H1 (cell line): ENCODE results near the gene SMIM31. TPM values are rescaled to one million over a fixed set of nuclear protein-coding genes. Genes with fewer than 3 reads are reported as not detected.

Experiments
- CTCF ChIA-PET: fragments of 300-600 bp; sonication (Branson Sonifier 250); formaldehyde crosslinking; loops from one replicate; lab custom pipeline; 2021; ENCODE audit not compliant: partially characterized antibody; lab: Charles Lee
- POLR2A ChIA-PET: fragments of 300-600 bp; sonication (Branson Sonifier 250); formaldehyde crosslinking; loops from one replicate; lab custom pipeline; 2021; ENCODE audit warnings: inconsistent platforms; ENCODE audit not compliant: partially characterized antibody; lab: Charles Lee
- DNase-seq, 2 experiments: peaks; one replicate each; pipeline versions ENCODE4 v3.0.0 to v3.0.0-alpha.2; 2010 to 2022; ENCODE audit warnings: low spot score in 2 of 2, low read depth in 1 of 2, mixed read lengths in 1 of 2
- FAIRE-seq: peaks from 2 replicates; lab custom pipeline; 2011; peaks lifted over from hg19 to GRCh38; lab: Jason Lieb, UNC
- H2AFZ ChIP-seq: 2 replicates; pipeline ENCODE4 v1.8.1; 2012; ENCODE audit warnings: low read length, inconsistent platforms
- H2AK5ac ChIP-seq: 2 replicates; pipeline ENCODE4 v1.6.1; 2013; ENCODE audit warnings: low read depth, low read length
- H2BK120ac ChIP-seq: replicated peaks from 2 replicates; pipeline ENCODE3; 2013; ENCODE audit warnings: low read depth, low read length, inconsistent platforms
- H2BK12ac ChIP-seq: 2 replicates; pipeline ENCODE4 v1.6.1; 2013; ENCODE audit warnings: low read depth, low read length
- H2BK15ac ChIP-seq: 2 replicates; pipeline ENCODE4 v1.6.1; 2013; ENCODE audit warnings: low read length
- H2BK20ac ChIP-seq: 2 replicates; pipeline ENCODE4 v1.6.1; 2013; ENCODE audit warnings: low read length
- H2BK5ac ChIP-seq: 2 replicates; pipeline ENCODE4 v1.6.1; 2013; ENCODE audit warnings: low read depth, low read length
- H3K14ac ChIP-seq: 2 replicates; pipeline ENCODE4 v1.6.1; 2013; ENCODE audit warnings: inconsistent platforms; ENCODE audit not compliant: insufficient read length
- H3K18ac ChIP-seq: 2 replicates; pipeline ENCODE4 v1.6.1; 2013; ENCODE audit warnings: low read length; ENCODE audit errors: extremely low read depth
- H3K23ac ChIP-seq: 2 replicates; pipeline ENCODE4 v1.6.1; 2013; ENCODE audit warnings: inconsistent platforms; ENCODE audit not compliant: insufficient read length
- H3K23me2 ChIP-seq: 2 replicates; pipeline ENCODE4 v1.6.1; 2013; ENCODE audit warnings: low read depth, low read length
- H3K27ac ChIP-seq: 2 replicates; pipeline ENCODE4 v1.6.1; 2011; ENCODE audit warnings: low read depth, low read length, inconsistent platforms
- H3K27me3 ChIP-seq, 4 experiments: replicated peaks in 1 of 4; 1 replicate in 1 of 4; 2 replicates in 3 of 4; pipeline versions ENCODE4 v1.6.1 to v1.8.1; 2011 to 2013; ENCODE audit warnings: low read length in 3 of 4, mild to moderate bottlenecking in 3 of 4, inconsistent platforms in 2 of 4, mixed read lengths in 2 of 4, moderate library complexity in 1 of 4; ENCODE audit not compliant: control insufficient read depth in 3 of 4, insufficient read depth in 3 of 4; ENCODE audit errors: extremely low read depth in 1 of 4
- H3K36me3 ChIP-seq, 4 experiments: 2 replicates each; pipeline versions ENCODE4 v1.6.1 to v1.8.1; 2011 to 2013; ENCODE audit warnings: mild to moderate bottlenecking in 4 of 4, low read length in 3 of 4, moderate library complexity in 2 of 4, control low read depth in 1 of 4, inconsistent platforms in 1 of 4; ENCODE audit not compliant: insufficient read depth in 4 of 4, control insufficient read depth in 2 of 4
- H3K4ac ChIP-seq: replicated peaks from 2 replicates; pipeline ENCODE3; 2013; ENCODE audit warnings: low read length, low read depth, mixed read lengths, inconsistent platforms; ENCODE audit not compliant: insufficient read length
- H3K4me1 ChIP-seq, 4 experiments: replicated peaks in 1 of 4; 1 replicate in 1 of 4; 2 replicates in 3 of 4; pipeline versions ENCODE4 v1.6.1 to v1.8.1; 2011 to 2013; ENCODE audit warnings: low read length in 3 of 4, inconsistent platforms in 2 of 4, mixed read lengths in 1 of 4; ENCODE audit not compliant: insufficient read depth in 4 of 4, control insufficient read depth in 3 of 4
- H3K4me2 ChIP-seq, 2 experiments: 2 replicates each; pipeline versions ENCODE4 v1.6.1 to v1.8.1; 2011 to 2013; ENCODE audit warnings: low read depth in 2 of 2, low read length in 2 of 2, control low read depth in 1 of 2, inconsistent platforms in 1 of 2, mild to moderate bottlenecking in 1 of 2; ENCODE audit not compliant: insufficient read depth in 1 of 2
- H3K4me3 ChIP-seq, 4 experiments: fragments of 200-600, 300-600 bp in 1 of 4; sonication (generic), shearing (Covaris generic), sonication (Bioruptor Twin) in 1 of 4; 2 replicates each; pipeline versions ENCODE4 v1.5.1 to v1.8.1; 2011 to 2016; ENCODE audit warnings: low read length in 4 of 4, low read depth in 3 of 4, control low read depth in 2 of 4, inconsistent platforms in 2 of 4, mild to moderate bottlenecking in 2 of 4, mixed read lengths in 1 of 4, moderate library complexity in 1 of 4; ENCODE audit not compliant: insufficient read depth in 2 of 4; ENCODE audit errors: extremely low read depth in 1 of 4
- H3K56ac ChIP-seq: replicated peaks from 2 replicates; pipeline ENCODE3; 2013; ENCODE audit warnings: low read depth, mild to moderate bottlenecking, mixed read lengths, low read length, inconsistent platforms; ENCODE audit not compliant: insufficient read length
- H3K79me1 ChIP-seq: 2 replicates; pipeline ENCODE4 v1.6.1; 2013; ENCODE audit warnings: low read depth, low read length, control low read depth
- H3K79me2 ChIP-seq, 2 experiments: 2 replicates each; pipeline versions ENCODE4 v1.6.1 to v1.8.1; 2012 to 2013; ENCODE audit warnings: low read length in 2 of 2, mild to moderate bottlenecking in 2 of 2, inconsistent platforms in 1 of 2; ENCODE audit not compliant: insufficient read depth in 2 of 2, control insufficient read depth in 1 of 2
- H3K9ac ChIP-seq, 4 experiments: replicated peaks in 1 of 4; 1 replicate in 1 of 4; 2 replicates in 3 of 4; pipeline versions ENCODE4 v1.6.1 to v1.8.1; 2011 to 2013; ENCODE audit warnings: low read depth in 3 of 4, low read length in 3 of 4, control low read depth in 2 of 4, mild to moderate bottlenecking in 2 of 4, moderate library complexity in 2 of 4, inconsistent platforms in 1 of 4; ENCODE audit errors: extremely low read depth in 1 of 4
- H3K9me3 ChIP-seq, 2 experiments: 2 replicates each; pipeline versions ENCODE4 v1.6.1 to v1.8.1; 2012 to 2013; ENCODE audit warnings: mild to moderate bottlenecking in 2 of 2, moderate library complexity in 2 of 2, control low read depth in 1 of 2, inconsistent platforms in 1 of 2, low read depth in 1 of 2, low read length in 1 of 2, mixed read lengths in 1 of 2; ENCODE audit not compliant: insufficient read depth in 2 of 2
- H4K20me1 ChIP-seq, 2 experiments: replicated peaks in 1 of 2; 2 replicates each; pipeline versions ENCODE3 to v1.8.1; 2011 to 2013; ENCODE audit warnings: inconsistent platforms in 2 of 2, low read length in 2 of 2, mild to moderate bottlenecking in 1 of 2; ENCODE audit not compliant: insufficient read depth in 2 of 2, control insufficient read depth in 1 of 2
- H4K5ac ChIP-seq: 2 replicates; pipeline ENCODE4 v1.6.1; 2013; ENCODE audit warnings: low read length, low read depth, mixed read lengths, inconsistent platforms; ENCODE audit not compliant: insufficient read length
- H4K8ac ChIP-seq: 2 replicates; pipeline ENCODE4 v1.8.0; 2013; ENCODE audit warnings: mild to moderate bottlenecking, moderate library complexity, low read length, inconsistent platforms; ENCODE audit not compliant: insufficient read depth; ENCODE audit errors: extremely low read depth
- H4K91ac ChIP-seq: replicated peaks from 2 replicates; pipeline ENCODE3; 2013; ENCODE audit warnings: low read length, mixed read lengths, inconsistent platforms; ENCODE audit not compliant: insufficient read length
- ASH2L ChIP-seq: fragments of 200-600, 300-600 bp; sonication (generic); IDR thresholded peaks from one replicate; pipeline ENCODE4 v1.7.1; 2017; ENCODE audit warnings: low read length
- BACH1 ChIP-seq: IDR thresholded peaks from 2 replicates; pipeline ENCODE4 v1.6.1; 2012; ENCODE audit warnings: low read length, improper control_type of control experiment
- BCL11A ChIP-seq, 2 experiments: IDR thresholded peaks; one replicate each; pipeline ENCODE4 v1.6.1; 2011; ENCODE audit warnings: low read depth in 2 of 2, low read length in 2 of 2, mild to moderate bottlenecking in 2 of 2
- CBX8 ChIP-seq: fragments of 300-800, 300-1000 bp; sonication (generic); IDR thresholded peaks from 2 replicates; pipeline ENCODE4 v1.7.1; 2016; ENCODE audit warnings: low read depth, low read length, borderline replicate concordance
- CEBPB ChIP-seq: IDR thresholded peaks from 2 replicates; pipeline ENCODE4 v1.6.1; 2012; ENCODE audit warnings: low read depth, low read length
- CREB1 ChIP-seq: IDR thresholded peaks from 2 replicates; pipeline ENCODE4 v1.6.1; 2012; ENCODE audit warnings: inconsistent platforms
- FOSL1 ChIP-seq: IDR thresholded peaks from 2 replicates; pipeline ENCODE4 v1.6.1; 2011; ENCODE audit warnings: mild to moderate bottlenecking, low read depth, low read length, moderate library complexity; ENCODE audit not compliant: insufficient read depth
- HDAC2 ChIP-seq, 2 experiments: fragments of 300-600 bp in 1 of 2; sonication (generic) in 1 of 2; IDR thresholded peaks; 2 replicates each; pipeline ENCODE4 v1.6.1; 2011 to 2012; ENCODE audit warnings: low read depth in 2 of 2, low read length in 2 of 2, mild to moderate bottlenecking in 2 of 2, moderate library complexity in 2 of 2, borderline replicate concordance in 1 of 2, inconsistent platforms in 1 of 2
- HDAC6 ChIP-seq: IDR thresholded peaks from one replicate; pipeline ENCODE4 v1.7.1; 2012; ENCODE audit warnings: low read depth, mild to moderate bottlenecking, inconsistent platforms, low read length, moderate library complexity
- JUN ChIP-seq: IDR thresholded peaks from 2 replicates; pipeline ENCODE4 v1.6.1; 2011; ENCODE audit warnings: low read depth, mild to moderate bottlenecking, improper control_type of control experiment, low read length
- NANOG ChIP-seq: IDR thresholded peaks from 2 replicates; pipeline ENCODE4 v1.6.1; 2011; ENCODE audit warnings: low read length, low read depth, mild to moderate bottlenecking, inconsistent platforms; ENCODE audit not compliant: insufficient read depth, poor library complexity, severe bottlenecking
- RNF2 ChIP-seq: fragments of 200-900, 300-1000 bp; sonication (generic); IDR thresholded peaks from 2 replicates; pipeline ENCODE4 v1.7.1; 2016; ENCODE audit warnings: borderline replicate concordance, low read depth, mild to moderate bottlenecking, antibody characterized with exemption, low read length; ENCODE audit not compliant: poor library complexity, severe bottlenecking; ENCODE audit errors: missing control alignments
- SRF ChIP-seq: IDR thresholded peaks from 2 replicates; pipeline ENCODE4 v1.6.1; 2011; ENCODE audit warnings: mild to moderate bottlenecking, low read depth, low read length, moderate library complexity
- TCF12 ChIP-seq: IDR thresholded peaks from 2 replicates; pipeline ENCODE4 v1.6.1; 2011; ENCODE audit warnings: low read depth, mild to moderate bottlenecking, low read length
- polyA plus RNA-seq, 7 experiments: library from polyadenylated mRNA; depleted of rRNA in 3 of 7; stranded (reverse) in 5 of 7; unstranded in 2 of 7; fragments of >200 nt in 5 of 7; fragments of 200-250 nt in 2 of 7; gene quantifications; 1 replicate in 5 of 7; 2 replicates in 1 of 7; 4 replicates in 1 of 7; pipeline versions ENCODE4 v1.2.1 to v1.2.3, GENCODE V29; 2011 to 2013; ENCODE audit warnings: missing spikeins in 2 of 7, mixed read lengths in 2 of 7
- total RNA-seq: library from RNA; stranded (reverse); fragmentation: NEBNext Ultra II Directional; extraction: Animal tissue kit (Norgen Biotek cat#: 25700); gene quantifications from 2 replicates; pipeline ENCODE4 v1.2.1, GENCODE V29; 2021
- TF ChIP-seq, protein P1 (sequence below): IDR thresholded peaks from 2 replicates; pipeline ENCODE4 v1.6.1; 2012; ENCODE audit warnings: inconsistent platforms

The SMIM31 gene
- total and polyA plus RNA-seq, 2 of the 8 experiments (the other 6 are each of a cell fraction or from before 2014, with no cell fraction given): not detected

DNA sequence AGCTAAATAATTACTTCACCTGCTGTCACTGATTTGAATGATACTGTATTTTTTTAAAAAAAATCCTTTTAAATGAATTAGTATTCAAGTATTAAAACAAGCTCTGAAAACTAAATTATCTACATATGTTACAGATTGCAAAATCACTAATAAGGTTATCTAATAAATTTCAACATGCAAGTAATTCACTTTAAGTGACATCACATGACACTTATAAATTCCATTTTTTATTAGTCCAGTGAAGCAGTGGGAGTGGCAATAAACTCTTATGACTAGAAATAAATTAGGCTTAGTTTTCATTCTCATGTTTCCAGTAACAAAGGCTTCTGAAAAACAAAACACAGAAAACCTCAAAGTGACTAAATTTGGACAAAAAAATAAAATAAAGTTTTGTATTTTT, 36.3 kb downstream of the SMIM31 start:
- DNase-seq (no peak), FAIRE-seq (no peak)
- H2AFZ ChIP-seq: no peak overlapping the region
- no peak overlapping the region for H2BK20ac ChIP-seq
- no peaks in the 10 kb centered on the region for H3K79me1 ChIP-seq
- ChIA-PET CTCF (interaction anchor here (0.8 to 4.7 kb wide), 4 partner anchors 9 to 96 kb away, joined by 3 to 12 read pairs (median 4); no protein-coding TSS in a partner anchor), POLR2A (no interaction called here)
- no peaks in the 10 kb centered on the region for H3K79me2 ChIP-seq
- no peak overlapping the region for H3K56ac ChIP-seq
- no peaks in the 10 kb centered on the region for H3K27me3 ChIP-seq
- H3K4me1 ChIP-seq: peaks cover 0 to 2% (median 0%) of the 10 kb centered on the region in 4 experiments; a peak in 1 of 7 replicates
- H2BK12ac ChIP-seq: no peak overlapping the region
- no peak overlapping the region for H3K14ac ChIP-seq
- H3K36me3 ChIP-seq: no peaks in the 10 kb centered on the region
- H4K91ac ChIP-seq: no peak overlapping the region
- no peak overlapping the region for H2BK15ac ChIP-seq
- H3K23ac ChIP-seq: no peak overlapping the region
- H2BK120ac ChIP-seq: no peak overlapping the region
- no peak overlapping the region for H3K4ac ChIP-seq
- H3K9me3 ChIP-seq: no peaks in the 10 kb centered on the region
- no peak overlapping the region for H3K9ac ChIP-seq
- H3K4me2 ChIP-seq: no peak overlapping the region
- H3K18ac ChIP-seq: no peak overlapping the region
- no peak overlapping the region for H2AK5ac ChIP-seq
- no peak overlapping the region for H3K4me3 ChIP-seq
- no peak overlapping the region for H2BK5ac ChIP-seq
- no peaks in the 10 kb centered on the region for H4K20me1 ChIP-seq
- no peak overlapping the region for H4K8ac ChIP-seq
- no peak overlapping the region for H4K5ac ChIP-seq
- no peaks in the 10 kb centered on the region for H3K23me2 ChIP-seq
- no peak overlapping the region for H3K27ac ChIP-seq
- no peak for TF ChIP-seq HDAC2 (IDR thresholded peaks at IDR 0.05; ENCODE audit: borderline replicate concordance in 1 of 2, low read depth in 2 of 2, low read length in 2 of 2)
- no peak for TF ChIP-seq RNF2
- no peak for TF ChIP-seq FOSL1
- TF ChIP-seq BCL11A (IDR thresholded peaks at IDR 0.05; ENCODE audit: low read depth in 2 of 2, low read length in 2 of 2): no peak
- TF ChIP-seq JUN: no peak
- TF ChIP-seq, protein P1, sequence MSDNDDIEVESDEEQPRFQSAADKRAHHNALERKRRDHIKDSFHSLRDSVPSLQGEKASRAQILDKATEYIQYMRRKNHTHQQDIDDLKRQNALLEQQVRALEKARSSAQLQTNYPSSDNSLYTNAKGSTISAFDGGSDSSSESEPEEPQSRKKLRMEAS: no peak
- TF ChIP-seq CBX8: no peak
- TF ChIP-seq CREB1: no peak
- TF ChIP-seq CEBPB: no peak
- no peak for TF ChIP-seq HDAC6
- no peak for TF ChIP-seq SRF
- no peak for TF ChIP-seq BACH1
- no peak for TF ChIP-seq NANOG
- no peak for TF ChIP-seq ASH2L
- TF ChIP-seq TCF12: no peak
